HepG2 (cell line): ENCODE measurements around the gene SKI. TPM values are rescaled to one million over a fixed set of nuclear protein-coding genes. Genes with fewer than 3 reads are reported as not detected.

Experiments used
- ATF7 ChIP-seq, 2 experiments: fragments of 450-650 bp in 1 of 2; sonication (generic) in 1 of 2; formaldehyde crosslinking in 1 of 2; IDR thresholded peaks; 2 replicates each; pipeline versions ENCODE4 v1.4.0 to v1.6.1; 2016 to 2020; ENCODE audit warnings: antibody characterized with exemption in 1 of 2, mild to moderate bottlenecking in 1 of 2, missing genetic modification reagents in 1 of 2
- BORCS8-MEF2B ChIP-seq: sonication (generic); formaldehyde crosslinking; IDR thresholded peaks from 2 replicates; pipeline ENCODE4 v1.8.0; 2022; ENCODE audit warnings: mild to moderate bottlenecking, missing genetic modification reagents
- CBX2 ChIP-seq, 2 experiments: fragments of 200-600 bp in 1 of 2; sonication (generic); formaldehyde crosslinking in 1 of 2; IDR thresholded peaks; 2 replicates each; pipeline versions ENCODE4 v1.7.0 to v1.8.1; 2018 to 2022; ENCODE audit warnings: low read depth in 2 of 2, low read length in 1 of 2, mild to moderate bottlenecking in 1 of 2, missing genetic modification reagents in 1 of 2
- GFI1 ChIP-seq: sonication (generic); formaldehyde crosslinking; IDR thresholded peaks from 2 replicates; pipeline ENCODE4 v1.5.0; 2020; ENCODE audit warnings: missing genetic modification reagents, mild to moderate bottlenecking, borderline replicate concordance
- HMG20B ChIP-seq: conservative IDR thresholded peaks from 2 replicates; pipeline ENCODE4 v1.6.1; 2016; ENCODE audit warnings: missing genetic modification reagents, missing compliant biosample characterization
- MEIS2 ChIP-seq: sonication (generic); formaldehyde crosslinking; IDR thresholded peaks from 2 replicates; pipeline ENCODE4 v1.9.0; 2021; ENCODE audit warnings: mild to moderate bottlenecking, missing genetic modification reagents
- MTA1 ChIP-seq: sonication (generic); formaldehyde crosslinking; IDR thresholded peaks from 2 replicates; pipeline ENCODE4 v1.4.0; 2020; ENCODE audit warnings: missing genetic modification reagents, mild to moderate bottlenecking, borderline replicate concordance
- PAXIP1 ChIP-seq: sonication (generic); formaldehyde crosslinking; conservative IDR thresholded peaks from 2 replicates; pipeline ENCODE4 v1.4.0; 2020; ENCODE audit warnings: mild to moderate bottlenecking, missing genetic modification reagents, moderate library complexity
- RFX1 ChIP-seq: fragments of 450-650 bp; IDR thresholded peaks from 2 replicates; pipeline ENCODE4 v1.6.1; 2017
- USF2 ChIP-seq, 2 experiments: sonication (generic) in 1 of 2; formaldehyde crosslinking in 1 of 2; IDR thresholded peaks; 2 replicates each; pipeline versions ENCODE4 v1.5.1 to v1.6.1; 2011 to 2020; ENCODE audit warnings: borderline replicate concordance in 1 of 2, low read depth in 1 of 2, low read length in 1 of 2, mild to moderate bottlenecking in 1 of 2, missing genetic modification reagents in 1 of 2, moderate library complexity in 1 of 2
- YEATS4 ChIP-seq: sonication (generic); formaldehyde crosslinking; IDR thresholded peaks from 2 replicates; pipeline ENCODE4 v1.4.0; 2020; ENCODE audit warnings: missing genetic modification reagents, borderline replicate concordance
- ZFP37 ChIP-seq: sonication (generic); formaldehyde crosslinking; IDR thresholded peaks from 2 replicates; pipeline ENCODE4 v1.4.0; 2020; ENCODE audit warnings: missing genetic modification reagents, borderline replicate concordance
- ZNF280D ChIP-seq: sonication (generic); formaldehyde crosslinking; IDR thresholded peaks from 2 replicates; pipeline ENCODE4 v1.5.1; 2020; ENCODE audit warnings: mild to moderate bottlenecking, missing genetic modification reagents
- ZNF33B ChIP-seq: sonication (generic); formaldehyde crosslinking; IDR thresholded peaks from 2 replicates; pipeline ENCODE4 v1.5.1; 2020; ENCODE audit warnings: mild to moderate bottlenecking, missing genetic modification reagents
- ZNF34 ChIP-seq: sonication (generic); formaldehyde crosslinking; IDR thresholded peaks from 2 replicates; pipeline ENCODE4 v1.4.0; 2020; ENCODE audit warnings: mild to moderate bottlenecking, missing genetic modification reagents, borderline replicate concordance
- ZNF354B ChIP-seq: sonication (generic); formaldehyde crosslinking; IDR thresholded peaks from 2 replicates; pipeline ENCODE4 v1.8.0; 2022; ENCODE audit warnings: mild to moderate bottlenecking, missing genetic modification reagents
- ZNF432 ChIP-seq: sonication (generic); formaldehyde crosslinking; IDR thresholded peaks from 2 replicates; pipeline ENCODE4 v1.5.0; 2020; ENCODE audit warnings: missing genetic modification reagents, mild to moderate bottlenecking, borderline replicate concordance
- ZNF543 ChIP-seq: sonication (generic); formaldehyde crosslinking; IDR thresholded peaks from 2 replicates; pipeline ENCODE4 v1.4.0; 2020; ENCODE audit warnings: mild to moderate bottlenecking, missing genetic modification reagents
- ZNF83 ChIP-seq: sonication (generic); formaldehyde crosslinking; IDR thresholded peaks from 2 replicates; pipeline ENCODE4 v1.4.0; 2020; ENCODE audit warnings: missing genetic modification reagents, mild to moderate bottlenecking, borderline replicate concordance
- polyA plus RNA-seq, 8 experiments: library from polyadenylated mRNA; depleted of rRNA in 3 of 8; stranded (reverse) in 7 of 8; unstranded in 1 of 8; fragments of >200 nt; fragmentation: Illumina TruSeq in 4 of 8; extraction: Trizol in 4 of 8; gene quantifications; 2 replicates each; pipeline versions ENCODE4 v1.2.1 to v1.2.3, GENCODE V29; 2011 to 2016; ENCODE audit warnings: low read depth in 4 of 8, missing spikeins in 1 of 8, mixed read lengths in 1 of 8; ENCODE audit not compliant: insufficient read depth in 1 of 8
- total RNA-seq, 5 experiments: library from RNA; depleted of rRNA; stranded (reverse); fragments of >200 nt; fragmentation: Illumina TruSeq; extraction: Trizol; gene quantifications; 2 replicates each; pipeline ENCODE4 v1.2.3, GENCODE V29; 2016; ENCODE audit warnings: low read depth in 1 of 5

SKI gene
- total and polyA plus RNA-seq, 2 of the 13 experiments (the other 11 are each of a cell fraction or from before 2014, with no cell fraction given) = 4.7 to 6.9 TPM

GRCh38 chr1:2206813-2207487 is 21.2 kb upstream of the SKI start (continued):
- TF ChIP-seq PAXIP1 (CRISPR knock-in tag) (peak; percentile 43; the same call in 1 of the 2 replicates), CBX2 (IDR thresholded peaks at IDR 0.05; ENCODE audit: low read depth, low read length) (no peak), CBX2 (CRISPR knock-in tag; IDR thresholded peaks at IDR 0.05; ENCODE audit: low read depth) (no peak), HMG20B (CRISPR knock-in tag) (no peak), ZNF280D (CRISPR knock-in tag) (no peak), BORCS8-MEF2B (CRISPR knock-in tag) (0 out of 2 replicates have a peak, but pooled peaks have one; percentile 1), ZFP37 (CRISPR knock-in tag) (no peak), MEIS2 (0 out of 2 replicates have a peak, but pooled peaks have one; percentile 62), YEATS4 (CRISPR knock-in tag) (peak; percentile 13; the same call in 1 of the 2 replicates), ATF7 (IDR thresholded peaks at IDR 0.05) (no peak), ATF7 (CRISPR knock-in tag; IDR thresholded peaks at IDR 0.05) (no peak), USF2 (IDR thresholded peaks at IDR 0.05; ENCODE audit: low read depth, low read length) (no peak), USF2 (CRISPR knock-in tag; IDR thresholded peaks at IDR 0.05; ENCODE audit: borderline replicate concordance) (no peak), ZNF432 (CRISPR knock-in tag) (no peak), MTA1 (peak; percentile 60), ZNF354B (CRISPR knock-in tag) (no peak; the same call in 1 of the 2 replicates), ZNF543 (CRISPR knock-in tag) (no peak), GFI1 (no peak), ZNF33B (CRISPR knock-in tag) (no peak), ZNF83 (CRISPR knock-in tag) (no peak), ZNF34 (0 out of 2 replicates have a peak, but pooled peaks have one; percentile 12), RFX1 (no peak)
